Astrocyte of the cerebellum (primary cell): ENCODE data around the gene EGFL8.

Source experiments
- DNase-seq: peaks from one replicate; pipeline ENCODE4 v3.0.0-alpha.2; 2011; ENCODE audit warnings: low read depth
- H3K4me3 ChIP-seq: 2 replicates; pipeline ENCODE4 v1.5.1; 2011; ENCODE audit warnings: mild to moderate bottlenecking, low read depth, low read length, moderate library complexity
- in situ Hi-C: cut with HindIII; loops from 2 replicates; pipeline ENCODE4 v1.10.0; 2017; ENCODE audit warnings: low sequenced_read_pairs
- TF ChIP-seq, protein P1 (sequence below): IDR thresholded peaks from 2 replicates; pipeline ENCODE4 v1.5.1; 2012; ENCODE audit warnings: low read length, low read depth, moderate library complexity, mild to moderate bottlenecking; ENCODE audit errors: missing control alignments

Gene EGFL8

DNA sequence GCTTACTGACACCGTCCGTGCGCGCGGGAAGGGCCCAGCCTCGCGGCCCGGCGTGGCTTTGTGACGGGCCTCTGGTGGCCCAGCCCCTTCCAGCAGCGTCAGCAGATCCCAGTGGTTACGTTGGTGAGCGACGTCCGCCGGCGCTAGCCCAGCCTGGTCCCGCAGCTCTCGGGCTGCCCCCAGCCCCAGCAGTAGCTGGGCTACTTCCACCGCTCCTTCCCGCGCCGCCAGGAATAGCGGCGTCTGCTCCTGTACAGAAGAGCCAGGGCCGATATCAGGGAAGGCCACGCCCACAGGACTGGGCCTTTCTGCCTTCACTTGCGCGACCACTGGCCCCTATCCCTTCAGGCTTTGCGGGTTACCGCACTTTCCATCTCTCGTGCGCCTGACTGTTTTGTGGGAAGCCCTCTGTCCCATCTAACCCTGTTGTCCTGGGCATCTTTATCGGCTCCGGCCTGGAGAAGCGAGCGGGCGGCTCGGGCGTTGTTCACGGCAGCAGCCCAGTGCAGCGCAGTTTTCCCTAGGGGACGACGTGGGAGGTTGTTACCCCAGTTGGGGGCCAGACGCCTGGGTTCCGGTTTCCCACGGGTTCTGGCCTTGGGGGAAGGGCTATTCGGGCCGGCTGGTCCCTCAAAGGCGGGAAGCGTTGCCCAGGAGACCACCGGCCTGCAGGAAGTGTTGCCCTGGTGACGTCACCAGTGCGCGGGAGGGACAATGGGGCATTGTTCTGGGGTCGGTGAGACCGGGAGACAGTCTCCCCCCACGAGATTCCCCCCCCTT lies 31.7 kb downstream of the EGFL8 start:
- peak; percentile 58 for DNase-seq
- TF ChIP-seq, protein P1, sequence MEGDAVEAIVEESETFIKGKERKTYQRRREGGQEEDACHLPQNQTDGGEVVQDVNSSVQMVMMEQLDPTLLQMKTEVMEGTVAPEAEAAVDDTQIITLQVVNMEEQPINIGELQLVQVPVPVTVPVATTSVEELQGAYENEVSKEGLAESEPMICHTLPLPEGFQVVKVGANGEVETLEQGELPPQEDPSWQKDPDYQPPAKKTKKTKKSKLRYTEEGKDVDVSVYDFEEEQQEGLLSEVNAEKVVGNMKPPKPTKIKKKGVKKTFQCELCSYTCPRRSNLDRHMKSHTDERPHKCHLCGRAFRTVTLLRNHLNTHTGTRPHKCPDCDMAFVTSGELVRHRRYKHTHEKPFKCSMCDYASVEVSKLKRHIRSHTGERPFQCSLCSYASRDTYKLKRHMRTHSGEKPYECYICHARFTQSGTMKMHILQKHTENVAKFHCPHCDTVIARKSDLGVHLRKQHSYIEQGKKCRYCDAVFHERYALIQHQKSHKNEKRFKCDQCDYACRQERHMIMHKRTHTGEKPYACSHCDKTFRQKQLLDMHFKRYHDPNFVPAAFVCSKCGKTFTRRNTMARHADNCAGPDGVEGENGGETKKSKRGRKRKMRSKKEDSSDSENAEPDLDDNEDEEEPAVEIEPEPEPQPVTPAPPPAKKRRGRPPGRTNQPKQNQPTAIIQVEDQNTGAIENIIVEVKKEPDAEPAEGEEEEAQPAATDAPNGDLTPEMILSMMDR: no peak
- in situ Hi-C loops: no loop called here
- H3K4me3 ChIP-seq: peak overlapping the region; percentile 83

DNA sequence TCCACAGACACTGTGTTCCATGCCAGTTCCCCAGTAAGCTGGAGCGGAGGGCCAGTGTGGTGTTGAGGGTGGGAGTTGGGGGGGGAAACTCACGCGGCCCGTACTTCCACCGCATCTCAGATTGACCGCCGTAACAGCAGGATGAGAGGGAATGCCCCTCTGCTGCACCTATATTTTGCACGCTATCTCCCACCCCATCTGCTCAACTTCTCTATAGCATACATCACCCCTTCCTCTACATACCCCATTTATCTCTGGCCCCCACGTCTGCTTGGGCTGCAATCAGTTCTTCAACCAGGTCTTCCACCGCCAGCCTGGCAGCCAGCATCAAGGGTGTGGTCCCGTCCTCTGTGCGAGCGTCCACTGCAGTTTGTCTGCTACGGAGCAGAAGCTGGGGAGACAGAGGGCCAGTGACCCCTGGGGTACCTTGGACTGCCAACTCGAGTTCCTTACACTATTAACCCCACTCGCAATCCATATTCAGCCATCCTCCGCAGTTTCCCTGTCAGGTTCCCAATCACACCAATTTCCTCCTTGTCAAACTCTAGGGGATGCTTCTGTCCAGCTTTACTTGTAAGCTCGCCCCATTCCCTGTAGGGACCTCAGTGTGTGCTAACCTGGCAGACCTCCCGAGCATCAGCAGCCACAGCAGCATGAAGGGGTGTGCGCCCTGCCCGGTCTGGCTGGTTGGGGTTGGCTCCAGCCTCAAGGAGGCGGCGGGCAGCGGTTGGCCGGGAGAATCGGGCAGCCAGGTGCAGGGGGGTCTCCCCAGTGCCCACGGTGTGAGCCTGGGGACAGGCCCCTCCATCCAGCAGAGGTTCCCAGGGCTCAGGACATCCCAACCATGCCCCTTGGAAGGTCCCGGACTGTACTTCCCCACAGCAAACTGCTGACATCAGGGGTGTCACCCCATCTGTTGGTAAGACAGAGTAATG lies 32.6 kb downstream of the EGFL8 start:
- TF ChIP-seq, protein P1: peak; percentile 6
- in situ Hi-C loops: no loop called here

DNA sequence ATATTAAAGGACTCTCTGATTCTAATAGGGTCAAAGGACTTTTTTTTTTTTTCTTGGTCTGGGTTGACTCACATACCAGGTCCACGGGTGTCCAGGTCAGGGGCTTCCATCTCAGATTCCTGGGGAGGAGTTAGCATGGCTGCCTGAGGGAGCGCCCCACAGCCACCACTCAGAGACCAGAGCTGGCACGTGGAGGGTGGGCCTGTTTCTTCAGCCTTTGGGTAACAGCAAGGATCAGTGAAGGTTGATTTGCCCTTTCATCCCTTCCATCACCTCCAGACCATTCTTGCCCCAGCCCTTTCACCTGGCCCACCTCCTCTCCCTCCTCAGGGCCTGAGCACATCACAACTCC lies 33.9 kb downstream of the EGFL8 start:
- no peak for DNase-seq
- TF ChIP-seq, protein P1: no peak
- no peak overlapping the region for H3K4me3 ChIP-seq
- in situ Hi-C loops: no loop called here

More for the DNA sequence above, 32.6 kb downstream of the EGFL8 start:
- H3K4me3 ChIP-seq: peak overlapping the region; percentile 83
- DNase-seq: no peak

DNA sequence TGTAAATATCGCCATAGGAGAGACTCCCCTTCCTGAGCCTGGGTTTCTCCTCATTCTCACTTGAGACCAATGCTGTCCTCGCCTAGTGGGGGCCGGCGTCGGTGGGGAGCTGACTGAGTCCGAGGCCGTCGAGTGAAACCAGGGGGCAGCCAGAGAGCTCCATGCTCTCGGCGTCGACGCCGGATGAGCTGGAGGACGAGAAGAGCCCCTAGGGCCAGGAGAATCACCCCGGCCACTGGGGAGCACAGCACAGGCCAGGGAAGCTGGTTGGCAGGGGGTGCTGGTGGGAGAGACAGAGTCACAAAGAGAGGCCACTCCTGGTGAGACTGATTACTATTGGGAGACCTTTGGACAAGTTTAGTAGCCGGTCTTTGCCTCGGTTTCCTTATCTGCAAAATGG lies 34.5 kb downstream of the EGFL8 start:
- TF ChIP-seq, protein P1: no peak
- no peak for DNase-seq
- in situ Hi-C loops: no loop called here

DNA sequence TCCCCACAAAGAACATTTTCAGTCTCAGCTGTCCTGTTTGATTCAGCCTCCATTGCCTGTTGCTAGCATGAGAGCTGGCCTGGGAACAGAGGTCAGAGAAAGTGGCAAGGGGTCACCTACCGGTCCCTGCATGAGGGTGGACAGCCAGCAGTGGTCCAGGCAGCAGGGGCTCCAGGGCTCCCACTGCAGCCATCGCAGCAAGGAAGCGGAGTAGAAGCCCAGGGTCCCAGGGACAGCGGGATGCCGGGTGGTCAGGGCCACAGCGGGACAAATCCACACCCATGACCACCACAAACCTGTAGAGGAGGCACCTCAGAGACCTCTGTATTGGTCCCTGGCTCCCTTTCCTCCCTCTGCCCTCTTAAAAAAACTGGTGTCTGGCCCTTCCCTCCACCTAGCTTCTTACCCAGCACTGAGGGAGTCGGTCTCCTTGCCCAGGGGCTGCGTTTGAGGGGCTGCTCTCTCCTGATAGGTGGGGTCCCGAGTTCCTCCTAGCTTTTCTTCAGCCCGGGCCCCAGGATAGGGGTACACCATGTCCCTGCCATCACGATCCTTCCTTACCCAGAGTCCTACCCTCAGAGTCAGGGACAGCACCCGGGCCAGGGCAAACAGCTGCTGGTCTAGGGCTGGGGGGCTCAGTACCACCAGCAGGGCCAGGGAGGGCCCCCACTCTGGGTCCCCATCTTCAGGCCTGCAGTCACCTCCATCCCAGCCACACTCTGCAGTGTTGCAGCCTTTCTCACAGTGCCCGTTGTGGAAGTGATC lies 36.5 kb downstream of the EGFL8 start:
- TF ChIP-seq, protein P1: no peak
- no peak for DNase-seq
- no peak overlapping the region for H3K4me3 ChIP-seq
- in situ Hi-C loops: no loop called here

More for the DNA sequence above, 34.5 kb downstream of the EGFL8 start:
- no peak overlapping the region for H3K4me3 ChIP-seq

DNA sequence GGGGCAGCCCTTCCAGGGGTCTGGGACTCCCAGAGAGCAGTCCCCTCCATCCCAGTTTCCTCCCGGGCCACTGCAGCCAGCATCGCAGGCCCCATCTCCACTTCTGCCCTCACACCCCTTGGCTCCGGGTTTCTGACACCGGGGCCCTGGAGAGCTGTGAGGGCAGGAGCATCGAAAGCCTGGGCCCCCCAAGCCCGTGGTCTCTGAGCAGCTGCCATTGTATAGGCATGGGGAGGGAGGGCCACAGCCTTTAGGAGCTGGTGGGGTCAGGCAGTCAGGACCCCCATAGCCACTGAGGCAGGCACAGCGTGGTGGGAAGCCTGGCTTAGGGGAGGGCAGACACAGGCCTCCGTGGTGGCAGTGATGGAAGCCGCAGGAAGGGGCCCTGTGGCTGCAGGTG lies 37.8 kb downstream of the EGFL8 start:
- TF ChIP-seq, protein P1: no peak
- no peak overlapping the region for H3K4me3 ChIP-seq
- in situ Hi-C loops: no loop called here
- no peak for DNase-seq
